22Rv1 (cell line): Measurements from ENCODE around the gene AKT3.

Source experiments
- ZFX ChIP-seq: fragments of 450-650 bp; IDR thresholded peaks from 2 replicates; pipeline ENCODE4 v1.6.1; 2017; ENCODE audit warnings: antibody characterized with exemption, borderline replicate concordance
- TF ChIP-seq, protein P1 (sequence below): fragments of 450-650 bp; IDR thresholded peaks from 2 replicates; pipeline ENCODE4 v1.5.1; 2017; ENCODE audit warnings: mild to moderate bottlenecking

DNA sequence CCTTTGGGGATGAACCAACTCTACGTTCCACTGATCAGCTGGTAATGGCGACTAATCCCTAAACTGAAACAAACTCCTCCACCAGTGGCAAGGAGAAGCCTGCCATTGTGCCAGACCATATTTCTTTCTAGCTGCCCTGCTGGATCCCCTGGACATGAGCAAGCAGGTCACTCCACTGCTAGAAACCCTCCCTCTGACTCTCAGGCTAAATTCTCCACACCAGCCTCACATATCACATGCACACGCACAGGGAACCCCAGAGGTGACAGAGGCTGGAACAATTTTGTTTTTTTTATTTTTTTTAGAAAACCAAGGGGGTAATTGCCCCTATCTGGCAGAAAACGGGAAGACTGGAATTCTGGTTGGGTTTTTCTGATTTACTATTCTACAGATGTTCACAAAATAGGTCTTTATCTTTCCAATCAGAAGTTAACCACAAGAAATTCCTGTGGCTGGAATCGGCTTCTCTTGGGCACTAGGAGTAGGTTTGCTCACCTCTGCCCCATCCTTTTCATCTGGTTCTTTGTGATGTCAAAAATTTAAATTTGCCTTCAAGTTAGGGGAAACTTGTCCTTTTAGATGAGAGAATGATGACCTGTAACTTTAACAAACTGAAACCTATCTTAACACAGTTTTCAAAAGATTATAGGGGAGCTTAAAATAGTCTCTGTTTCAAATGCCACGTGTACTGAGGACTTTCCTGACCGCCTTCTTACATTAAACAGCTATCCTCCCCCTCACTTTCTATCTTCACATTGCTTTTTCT is 336.1 kb downstream of the AKT3 start:
- TF ChIP-seq, protein P1, sequence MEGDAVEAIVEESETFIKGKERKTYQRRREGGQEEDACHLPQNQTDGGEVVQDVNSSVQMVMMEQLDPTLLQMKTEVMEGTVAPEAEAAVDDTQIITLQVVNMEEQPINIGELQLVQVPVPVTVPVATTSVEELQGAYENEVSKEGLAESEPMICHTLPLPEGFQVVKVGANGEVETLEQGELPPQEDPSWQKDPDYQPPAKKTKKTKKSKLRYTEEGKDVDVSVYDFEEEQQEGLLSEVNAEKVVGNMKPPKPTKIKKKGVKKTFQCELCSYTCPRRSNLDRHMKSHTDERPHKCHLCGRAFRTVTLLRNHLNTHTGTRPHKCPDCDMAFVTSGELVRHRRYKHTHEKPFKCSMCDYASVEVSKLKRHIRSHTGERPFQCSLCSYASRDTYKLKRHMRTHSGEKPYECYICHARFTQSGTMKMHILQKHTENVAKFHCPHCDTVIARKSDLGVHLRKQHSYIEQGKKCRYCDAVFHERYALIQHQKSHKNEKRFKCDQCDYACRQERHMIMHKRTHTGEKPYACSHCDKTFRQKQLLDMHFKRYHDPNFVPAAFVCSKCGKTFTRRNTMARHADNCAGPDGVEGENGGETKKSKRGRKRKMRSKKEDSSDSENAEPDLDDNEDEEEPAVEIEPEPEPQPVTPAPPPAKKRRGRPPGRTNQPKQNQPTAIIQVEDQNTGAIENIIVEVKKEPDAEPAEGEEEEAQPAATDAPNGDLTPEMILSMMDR = no peak
- TF ChIP-seq ZFX = no peak
